Skin epidermis (tissue), 12 donors: ENCODE data around the gene VIPR2.

Source experiments
- H3K27ac ChIP-seq, 21 experiments: fragments of 200-600 bp; sonication (generic) in 11 of 21; one replicate each; pipeline ENCODE4 v1.5.0; 2020; ENCODE audit warnings: mild to moderate bottlenecking in 3 of 21, inconsistent platforms in 2 of 21, moderate library complexity in 2 of 21
- H3K4me3 ChIP-seq, 7 experiments: fragments of 200-600 bp; sonication (generic) in 2 of 7; one replicate each; pipeline ENCODE4 v1.5.0; 2020; ENCODE audit warnings: inconsistent platforms in 2 of 7, mild to moderate bottlenecking in 2 of 7, moderate library complexity in 1 of 7

The VIPR2 gene

GRCh38 chr7:159158125-159158887, 13.6 kb upstream of the VIPR2 start:
- H3K27ac ChIP-seq = no peak overlapping the region
- no peak overlapping the region for H3K4me3 ChIP-seq

GRCh38 chr7:159157714-159158113, 13.0 kb upstream of the VIPR2 start:
- Histone ChIP-seq H3K4me3 (no peak overlapping the region), H3K27ac (no peak overlapping the region)

GRCh38 chr7:159156436-159157245, 12.0 kb upstream of the VIPR2 start:
- Histone ChIP-seq H3K4me3 (no peak overlapping the region), H3K27ac (no peak overlapping the region)

- H3K4me3 ChIP-seq = no peak overlapping the region
Measured at GRCh38 chr7:159155410-159155809, 10.7 kb upstream of the VIPR2 start.

GRCh38 chr7:159154243-159154642, 9.6 kb upstream of the VIPR2 start:
- Histone ChIP-seq H3K4me3 (no peak overlapping the region), H3K27ac (no peak overlapping the region)

More at GRCh38 chr7:159155410-159155809, 10.7 kb upstream of the VIPR2 start:
- no peak overlapping the region for H3K27ac ChIP-seq

GRCh38 chr7:159153511-159153910, 8.8 kb upstream of the VIPR2 start:
- Histone ChIP-seq H3K4me3 (no peak overlapping the region), H3K27ac (no peak overlapping the region)

GRCh38 chr7:159152816-159153215, 8.1 kb upstream of the VIPR2 start:
- Histone ChIP-seq H3K4me3 (no peak overlapping the region), H3K27ac (no peak overlapping the region)

- Histone ChIP-seq H3K4me3 (no peak overlapping the region), H3K27ac (no peak overlapping the region)
Measured at GRCh38 chr7:159151231-159151630, 6.6 kb upstream of the VIPR2 start.

- no peak overlapping the region for H3K4me3 ChIP-seq
Measured at GRCh38 chr7:159149488-159149887, 4.8 kb upstream of the VIPR2 start.

GRCh38 chr7:159148430-159149395, 4.0 kb upstream of the VIPR2 start:
- Histone ChIP-seq H3K27ac (no peak overlapping the region), H3K4me3 (no peak overlapping the region)

More at GRCh38 chr7:159149488-159149887, 4.8 kb upstream of the VIPR2 start:
- no peak overlapping the region for H3K27ac ChIP-seq

GRCh38 chr7:159147687-159148086, 3.0 kb upstream of the VIPR2 start:
- Histone ChIP-seq H3K4me3 (no peak overlapping the region), H3K27ac (no peak overlapping the region)

- Histone ChIP-seq H3K27ac (no peak overlapping the region), H3K4me3 (no peak overlapping the region)
Measured at GRCh38 chr7:159147246-159147645, 2.6 kb upstream of the VIPR2 start.

- no peak overlapping the region for H3K27ac ChIP-seq
- H3K4me3 ChIP-seq = no peak overlapping the region
Measured at GRCh38 chr7:159146084-159146858, 1.6 kb upstream of the VIPR2 start.

- no peak overlapping the region for H3K27ac ChIP-seq
Measured at GRCh38 chr7:159145490-159145855, 806 bp upstream of the VIPR2 start.

GRCh38 chr7:159143780-159144757, 598 bp downstream of the VIPR2 start:
- H3K4me3 ChIP-seq = peak overlapping the region; percentile 18 to 52 (median 31)

More at GRCh38 chr7:159145490-159145855, 806 bp upstream of the VIPR2 start:
- H3K4me3 ChIP-seq = peak overlapping the region in 5 of 7 experiments; percentile 23 to 52 (median 37)

GRCh38 chr7:159142730-159143129, 1.9 kb downstream of the VIPR2 start:
- no peak overlapping the region for H3K27ac ChIP-seq
- H3K4me3 ChIP-seq = no peak overlapping the region

More at GRCh38 chr7:159143780-159144757, 598 bp downstream of the VIPR2 start:
- peak overlapping the region in 1 of 21 experiments; percentile 16 for H3K27ac ChIP-seq

- Histone ChIP-seq H3K4me3 (no peak overlapping the region), H3K27ac (no peak overlapping the region)
Measured at GRCh38 chr7:159142199-159142598, 2.5 kb downstream of the VIPR2 start.

GRCh38 chr7:159141660-159142059, 3.0 kb downstream of the VIPR2 start:
- H3K4me3 ChIP-seq = no peak overlapping the region
- no peak overlapping the region for H3K27ac ChIP-seq
